ENCODE measurements around the gene CNTNAP5.

The CNTNAP5 gene

GRCh38 chr2:124211461-124211860, 186.4 kb downstream of the CNTNAP5 start:
- no peak overlapping the region for H3K9ac ChIP-seq (ENCODE audit: low read length)
- no peaks in the 10 kb centered on the region for H3F3A ChIP-seq (ENCODE audit: insufficient read depth, low read length)
- H3K9me3 ChIP-seq (replicated peaks; ENCODE audit: insufficient read depth, low read length), result no peaks in the 10 kb centered on the region
- H3K4me2 ChIP-seq (ENCODE audit: low read depth, low read length), result no peak overlapping the region
- no peaks in the 10 kb centered on the region for H4K20me1 ChIP-seq (ENCODE audit: insufficient read depth, low read length)
- H3K27ac ChIP-seq (ENCODE audit: low read length), result no peak overlapping the region
- no peaks in the 10 kb centered on the region for H3K36me3 ChIP-seq (replicated peaks; ENCODE audit: insufficient read depth, low read length)
- H2AFZ ChIP-seq (ENCODE audit: low read length), result no peak overlapping the region
- H3K79me2 ChIP-seq (ENCODE audit: low read length), result no peaks in the 10 kb centered on the region
- H3K4me1 ChIP-seq (ENCODE audit: low read length), result no peaks in the 10 kb centered on the region
- no peaks in the 10 kb centered on the region for H3K27me3 ChIP-seq (replicated peaks; ENCODE audit: insufficient read depth, low read length)
- H3K4me3 ChIP-seq (ENCODE audit: low read length), result no peak overlapping the region
- TF ChIP-seq EZH2 (optimal IDR thresholded peaks at IDR 0.05; ENCODE audit: low read depth, low read length) (no peak), CTCF (IDR thresholded peaks at IDR 0.05; ENCODE audit: low read length) (no peak), EZH2phosphoT487 (IDR thresholded peaks at IDR 0.05; ENCODE audit: low read length) (no peak)
- H3K9me2 ChIP-seq (replicated peaks; ENCODE audit: insufficient read depth, low read length), result no peaks in the 10 kb centered on the region
- DNase-seq, result no peak

- Histone ChIP-seq H3K79me2 (ENCODE audit: low read length) (no peaks in the 10 kb centered on the region), H3K36me3 (replicated peaks; ENCODE audit: insufficient read depth, low read length) (no peaks in the 10 kb centered on the region), H3K27ac (ENCODE audit: low read length) (no peak overlapping the region), H3K9me2 (replicated peaks; ENCODE audit: insufficient read depth, low read length) (no peaks in the 10 kb centered on the region), H3F3A (ENCODE audit: insufficient read depth, low read length) (no peaks in the 10 kb centered on the region), H3K9ac (ENCODE audit: low read length) (no peak overlapping the region), H3K4me3 (ENCODE audit: low read length) (no peak overlapping the region), H3K4me2 (ENCODE audit: low read depth, low read length) (no peak overlapping the region), H3K9me3 (replicated peaks; ENCODE audit: insufficient read depth, low read length) (no peaks in the 10 kb centered on the region), H4K20me1 (ENCODE audit: insufficient read depth, low read length) (no peaks in the 10 kb centered on the region), H3K27me3 (replicated peaks; ENCODE audit: insufficient read depth, low read length) (no peaks in the 10 kb centered on the region), H2AFZ (ENCODE audit: low read length) (no peak overlapping the region), H3K4me1 (ENCODE audit: low read length) (no peaks in the 10 kb centered on the region)
- no peak for DNase-seq
- TF ChIP-seq EZH2phosphoT487 (IDR thresholded peaks at IDR 0.05; ENCODE audit: low read length) (no peak), EZH2 (optimal IDR thresholded peaks at IDR 0.05; ENCODE audit: low read depth, low read length) (no peak), CTCF (IDR thresholded peaks at IDR 0.05; ENCODE audit: low read length) (no peak)
Observed at GRCh38 chr2:124213977-124214587, 189.0 kb downstream of the CNTNAP5 start.

GRCh38 chr2:124246170-124246569, 221.1 kb downstream of the CNTNAP5 start:
- Histone ChIP-seq H3K36me3 (replicated peaks; ENCODE audit: insufficient read depth, low read length) (no peaks in the 10 kb centered on the region), H3K79me2 (ENCODE audit: low read length) (no peaks in the 10 kb centered on the region), H4K20me1 (ENCODE audit: insufficient read depth, low read length) (no peaks in the 10 kb centered on the region), H2AFZ (ENCODE audit: low read length) (no peak overlapping the region), H3K9me2 (replicated peaks; ENCODE audit: insufficient read depth, low read length) (no peaks in the 10 kb centered on the region), H3K9ac (ENCODE audit: low read length) (no peak overlapping the region), H3K4me2 (ENCODE audit: low read depth, low read length) (no peak overlapping the region), H3K4me1 (ENCODE audit: low read length) (peaks cover 19% of the 10 kb centered on the region), H3K27me3 (replicated peaks; ENCODE audit: insufficient read depth, low read length) (no peaks in the 10 kb centered on the region), H3K9me3 (replicated peaks; ENCODE audit: insufficient read depth, low read length) (no peaks in the 10 kb centered on the region), H3K27ac (ENCODE audit: low read length) (no peak overlapping the region), H3K4me3 (ENCODE audit: low read length) (no peak overlapping the region), H3F3A (ENCODE audit: insufficient read depth, low read length) (no peaks in the 10 kb centered on the region)
- TF ChIP-seq CTCF (IDR thresholded peaks at IDR 0.05; ENCODE audit: low read length) (no peak), EZH2 (optimal IDR thresholded peaks at IDR 0.05; ENCODE audit: low read depth, low read length) (no peak), EZH2phosphoT487 (IDR thresholded peaks at IDR 0.05; ENCODE audit: low read length) (no peak)
- no peak for DNase-seq

Data from MM.1S (cell line).